NB4 (cell line): Measurements from ENCODE around the gene COG5.

Source experiments
- DNase-seq: peaks from one replicate; pipeline ENCODE4 v3.0.0; 2010; ENCODE audit warnings: low read depth
- H3K4me3 ChIP-seq: one replicate; pipeline ENCODE4 v1.5.1; 2011; ENCODE audit warnings: mild to moderate bottlenecking, low read depth, low read length, moderate library complexity
- MYC ChIP-seq: IDR thresholded peaks from 2 replicates; pipeline ENCODE4 v1.6.1; 2011; ENCODE audit warnings: low read depth, low read length
- POLR2A ChIP-seq: IDR thresholded peaks from 2 replicates; pipeline ENCODE4 v1.6.1; 2011; ENCODE audit warnings: mild to moderate bottlenecking; ENCODE audit not compliant: insufficient read length; ENCODE audit errors: extremely low read depth
- TF ChIP-seq, protein P1 (sequence below): IDR thresholded peaks from 2 replicates; pipeline ENCODE4 v1.6.1; 2011; ENCODE audit warnings: low read depth, low read length
- TF ChIP-seq, protein P2 (sequence below): IDR thresholded peaks from one replicate; pipeline ENCODE4 v1.5.1; 2012; ENCODE audit warnings: low read depth, low read length

The COG5 gene

DNA sequence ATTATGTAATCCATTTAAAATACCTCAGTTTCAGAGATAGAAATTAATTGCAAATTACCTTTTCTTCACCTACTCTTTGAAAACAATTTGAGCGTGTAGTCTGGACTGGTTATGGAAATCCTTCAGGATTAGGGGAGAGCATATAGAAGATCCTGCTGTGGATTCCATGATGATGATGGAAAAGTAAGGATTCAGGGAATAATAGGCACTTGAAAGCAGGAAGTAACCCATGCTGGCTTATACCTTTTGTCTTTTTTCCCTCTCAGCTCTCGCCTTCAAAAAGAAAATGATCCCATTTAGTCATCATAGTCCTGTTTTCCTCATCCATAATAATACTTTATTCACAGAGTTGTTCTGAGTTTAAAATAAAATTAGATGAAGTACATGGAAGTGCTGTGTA lies 390.5 kb downstream of the COG5 start:
- H3K4me3 ChIP-seq = no peak overlapping the region
- TF ChIP-seq, protein P1, sequence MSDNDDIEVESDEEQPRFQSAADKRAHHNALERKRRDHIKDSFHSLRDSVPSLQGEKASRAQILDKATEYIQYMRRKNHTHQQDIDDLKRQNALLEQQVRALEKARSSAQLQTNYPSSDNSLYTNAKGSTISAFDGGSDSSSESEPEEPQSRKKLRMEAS = no peak
- TF ChIP-seq MYC (no peak), POLR2A (no peak)
- TF ChIP-seq, protein P2, sequence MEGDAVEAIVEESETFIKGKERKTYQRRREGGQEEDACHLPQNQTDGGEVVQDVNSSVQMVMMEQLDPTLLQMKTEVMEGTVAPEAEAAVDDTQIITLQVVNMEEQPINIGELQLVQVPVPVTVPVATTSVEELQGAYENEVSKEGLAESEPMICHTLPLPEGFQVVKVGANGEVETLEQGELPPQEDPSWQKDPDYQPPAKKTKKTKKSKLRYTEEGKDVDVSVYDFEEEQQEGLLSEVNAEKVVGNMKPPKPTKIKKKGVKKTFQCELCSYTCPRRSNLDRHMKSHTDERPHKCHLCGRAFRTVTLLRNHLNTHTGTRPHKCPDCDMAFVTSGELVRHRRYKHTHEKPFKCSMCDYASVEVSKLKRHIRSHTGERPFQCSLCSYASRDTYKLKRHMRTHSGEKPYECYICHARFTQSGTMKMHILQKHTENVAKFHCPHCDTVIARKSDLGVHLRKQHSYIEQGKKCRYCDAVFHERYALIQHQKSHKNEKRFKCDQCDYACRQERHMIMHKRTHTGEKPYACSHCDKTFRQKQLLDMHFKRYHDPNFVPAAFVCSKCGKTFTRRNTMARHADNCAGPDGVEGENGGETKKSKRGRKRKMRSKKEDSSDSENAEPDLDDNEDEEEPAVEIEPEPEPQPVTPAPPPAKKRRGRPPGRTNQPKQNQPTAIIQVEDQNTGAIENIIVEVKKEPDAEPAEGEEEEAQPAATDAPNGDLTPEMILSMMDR = no peak
- DNase-seq = no peak

DNA sequence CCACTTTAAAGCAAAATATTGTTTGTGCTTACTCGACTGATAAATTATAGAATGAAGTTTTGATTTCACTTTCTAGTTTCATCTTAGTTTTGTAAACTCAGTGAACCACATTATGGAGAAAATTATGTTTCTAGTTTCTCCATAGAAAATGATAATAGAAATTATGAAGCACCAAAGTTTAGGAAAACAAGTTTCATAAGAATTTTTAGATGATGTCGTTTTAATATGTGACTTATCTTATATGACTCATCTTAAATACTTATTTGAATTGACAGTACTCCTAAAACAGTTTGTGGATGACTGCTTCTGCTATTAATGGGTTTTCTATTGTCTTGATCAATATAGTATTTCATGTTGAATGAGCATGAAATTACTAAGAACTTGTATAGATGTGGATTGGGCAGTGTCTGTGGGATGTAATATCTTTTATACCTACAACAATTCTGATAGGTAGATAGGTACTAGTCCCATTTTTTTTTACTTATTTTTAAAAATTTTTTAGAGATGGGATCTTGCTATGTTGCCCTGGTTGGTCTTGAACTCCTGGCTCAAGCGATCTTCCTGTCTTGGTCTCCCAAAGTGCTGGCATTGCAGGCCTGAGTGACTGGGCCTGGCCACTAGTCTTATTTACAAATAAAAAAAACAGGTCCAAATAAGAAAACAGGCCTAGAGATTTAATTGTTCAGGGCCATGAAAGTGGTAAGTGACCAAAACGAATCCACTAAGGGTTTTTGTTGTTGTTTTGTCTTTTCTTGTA lies 391.3 kb downstream of the COG5 start:
- H3K4me3 ChIP-seq = no peak overlapping the region
- TF ChIP-seq, protein P2 = no peak
- TF ChIP-seq MYC = no peak
- no peak for TF ChIP-seq POLR2A
- TF ChIP-seq, protein P1 = no peak
- DNase-seq = no peak

DNA sequence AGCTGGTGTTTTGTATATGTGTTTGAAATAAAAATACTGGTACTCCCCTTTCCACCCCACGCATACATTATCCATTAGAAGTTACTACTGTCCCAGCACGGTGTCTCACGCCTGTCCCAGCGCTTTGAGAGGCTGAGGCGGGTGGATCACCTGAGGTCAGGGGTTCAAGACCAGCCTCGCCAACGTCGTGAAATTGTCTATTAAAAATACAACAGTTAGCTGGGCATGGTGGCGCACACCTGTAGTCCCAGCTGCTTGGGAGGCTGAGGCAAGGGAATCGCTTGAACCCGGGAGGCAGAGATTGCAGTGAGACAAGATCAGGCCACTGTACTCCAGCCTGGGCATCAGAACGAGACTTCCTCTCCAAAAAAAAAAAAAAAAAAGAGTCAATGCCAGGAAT lies 392.2 kb downstream of the COG5 start:
- no peak for DNase-seq
- no peak for TF ChIP-seq MYC
- TF ChIP-seq, protein P1 = no peak
- TF ChIP-seq, protein P2 = no peak
- TF ChIP-seq POLR2A = no peak
- no peak overlapping the region for H3K4me3 ChIP-seq

DNA sequence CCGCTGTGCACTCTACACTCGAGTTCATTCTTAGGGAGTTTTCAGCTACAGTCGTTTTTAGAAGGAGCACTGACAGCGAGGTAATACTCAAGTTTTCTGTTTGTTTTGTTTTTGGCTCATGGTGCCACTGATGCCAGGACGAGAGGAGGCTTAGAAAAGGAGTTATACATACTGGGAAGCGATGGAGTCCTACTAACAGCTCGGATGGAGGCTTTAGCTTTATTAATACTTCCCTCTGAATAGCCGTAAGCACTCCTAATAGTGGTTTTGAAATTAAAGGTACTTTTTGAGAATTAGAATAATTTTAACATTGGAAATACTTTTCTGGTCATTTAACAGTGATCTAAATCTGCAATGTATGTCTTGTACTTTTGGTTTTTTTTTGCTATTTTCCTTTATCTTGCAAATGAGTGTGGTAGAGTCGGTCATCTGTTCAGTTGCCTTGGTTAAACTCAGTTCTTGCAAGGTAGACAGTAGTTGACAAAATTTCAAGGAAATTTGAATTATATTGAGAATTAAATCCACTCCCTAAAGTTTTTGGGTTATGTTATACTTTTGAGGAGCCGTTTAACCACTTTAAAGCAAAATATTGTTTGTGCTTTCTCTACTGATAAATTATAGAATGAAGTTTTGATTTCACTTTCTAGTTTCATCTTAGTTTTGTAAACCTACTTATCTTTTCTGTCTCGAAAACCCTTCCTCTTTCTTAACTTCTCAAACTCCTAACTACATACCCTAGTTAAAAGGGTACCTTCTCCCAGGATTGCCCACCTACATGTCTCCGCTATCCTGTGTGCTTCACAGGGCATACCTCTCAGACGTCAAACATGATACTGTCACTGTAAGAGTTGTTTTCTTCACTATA lies 393.4 kb downstream of the COG5 start:
- peak; percentile 24 for DNase-seq
- TF ChIP-seq, protein P2 = no peak
- TF ChIP-seq MYC (no peak), POLR2A (no peak)
- TF ChIP-seq, protein P1 = no peak
- H3K4me3 ChIP-seq = peak overlapping the region; percentile 85

DNA sequence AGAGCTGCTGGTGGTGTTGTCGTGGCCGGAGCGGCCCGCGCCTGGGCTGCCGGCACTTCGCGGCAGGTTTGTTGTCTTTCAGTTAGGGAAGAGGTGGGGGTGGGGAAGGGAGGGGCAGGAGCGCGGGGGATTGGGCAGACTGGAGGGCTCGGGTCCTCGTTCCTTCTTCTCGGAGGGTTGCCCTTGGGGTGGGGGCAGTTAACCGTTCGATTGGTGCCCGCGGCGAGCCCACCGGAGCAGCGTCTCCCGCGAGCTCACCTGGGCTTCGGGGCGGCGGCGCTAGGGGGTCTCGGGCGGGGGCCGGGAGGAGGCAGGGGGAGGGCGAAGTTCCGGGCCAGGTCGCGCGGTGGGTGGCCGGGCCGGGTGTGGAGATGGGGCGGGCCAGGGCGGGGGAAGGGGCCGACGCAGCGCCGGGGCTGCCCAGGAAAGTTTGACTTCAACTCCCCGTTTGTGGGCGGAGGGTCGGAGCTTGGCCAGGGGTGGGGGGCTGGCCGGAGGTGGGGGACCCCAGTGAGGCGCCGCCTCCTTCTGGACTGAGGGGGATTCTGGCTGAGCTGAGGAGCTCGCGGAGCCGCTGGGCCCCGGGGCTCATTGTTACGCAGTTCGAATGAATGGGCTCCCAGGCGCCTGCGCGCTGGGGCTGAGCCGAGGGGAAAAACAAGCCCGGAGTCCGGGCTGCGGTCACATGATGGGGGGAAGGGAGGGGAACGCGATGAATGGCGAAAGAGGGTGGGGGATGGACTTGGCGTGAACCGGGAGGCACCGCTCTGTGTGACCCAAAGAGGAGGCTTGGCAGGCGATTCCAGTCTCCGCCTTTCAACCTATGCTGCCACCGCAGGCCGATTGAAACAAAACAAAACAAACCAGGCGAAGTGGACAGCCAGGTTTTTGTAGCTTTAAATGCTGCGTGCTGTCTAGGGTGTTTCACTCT lies 394.3 kb downstream of the COG5 start:
- peak; percentile 99 for DNase-seq
- TF ChIP-seq, protein P2 = no peak
- peak; percentile 75 for TF ChIP-seq POLR2A
- TF ChIP-seq, protein P1 = peak; percentile 94
- peak; percentile 90 for TF ChIP-seq MYC
- peak overlapping the region; percentile 85 for H3K4me3 ChIP-seq
